ENCODE data around the gene YPEL3.

The YPEL3 gene

DNA sequence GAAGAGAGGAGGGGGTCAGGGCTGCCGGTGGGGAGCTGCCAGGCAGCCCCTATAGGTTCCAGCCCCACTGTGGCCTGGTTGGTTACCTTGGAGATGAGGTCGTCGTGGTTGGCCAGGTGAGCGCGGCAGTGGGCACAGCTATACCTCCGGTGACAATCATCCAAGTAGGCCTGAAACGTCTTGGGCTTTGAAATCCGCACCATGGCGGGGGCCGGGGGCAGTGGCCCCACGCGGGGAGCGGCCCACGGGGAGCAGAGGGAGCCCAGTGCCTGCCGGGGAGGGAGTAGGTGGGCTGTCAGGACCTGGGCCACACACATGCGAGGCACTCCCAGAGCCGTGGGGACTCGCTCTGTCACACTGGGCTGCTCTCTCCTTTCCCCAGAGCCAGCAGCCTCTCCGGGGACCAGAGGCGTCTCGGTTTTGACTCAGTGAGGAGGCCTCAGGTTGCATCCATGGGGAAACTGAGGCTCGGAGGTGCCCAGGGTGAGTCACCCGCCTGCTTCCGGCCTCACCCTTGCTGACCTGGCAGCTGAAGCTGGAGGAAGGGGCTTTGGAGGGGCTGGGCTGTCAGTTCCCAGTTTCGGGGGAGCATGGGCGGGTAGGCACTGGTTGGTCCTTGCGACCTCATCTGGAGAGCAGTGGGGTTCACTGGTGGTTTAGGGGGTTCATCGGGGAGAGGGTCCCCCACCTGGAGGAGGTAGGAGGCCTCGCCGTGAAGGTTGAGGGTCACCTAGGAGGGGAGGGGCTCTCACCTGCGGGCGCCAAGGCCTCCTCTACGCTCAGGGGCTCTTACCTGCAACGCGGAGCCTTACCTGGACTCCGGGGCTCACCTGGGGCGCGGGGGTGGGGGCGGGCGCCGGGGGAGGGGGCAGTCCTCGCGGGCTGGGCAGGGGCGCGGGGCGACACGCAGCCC, 591 bp downstream of the YPEL3 start (continued):
- TF ChIP-seq ZNF23 (tag by site-specific recombination; IDR thresholded peaks at IDR 0.05; ENCODE audit: borderline replicate concordance) (no peak), ZNF600 (tag by site-specific recombination; IDR thresholded peaks at IDR 0.05) (0 out of 2 replicates have a peak, but pooled peaks have one; percentile 17), ZNF146 (tag by site-specific recombination; IDR thresholded peaks at IDR 0.05) (no peak), ZNF133 (tag by site-specific recombination; IDR thresholded peaks at IDR 0.05) (no peak), ZNF239 (tag by site-specific recombination; IDR thresholded peaks at IDR 0.05) (no peak), ZNF366 (tag by site-specific recombination; conservative IDR thresholded peaks at IDR 0.05) (no peak), ZNF132 (tag by site-specific recombination; IDR thresholded peaks at IDR 0.05; ENCODE audit: borderline replicate concordance) (no peak), ZNF792 (tag by site-specific recombination; IDR thresholded peaks at IDR 0.05) (no peak), ZNF629 (tag by site-specific recombination; IDR thresholded peaks at IDR 0.05) (no peak), IKZF3 (tag by site-specific recombination; IDR thresholded peaks at IDR 0.05) (no peak), ZNF426 (tag by site-specific recombination; IDR thresholded peaks at IDR 0.05) (no peak), TSHZ1 (tag by site-specific recombination; IDR thresholded peaks at IDR 0.05; ENCODE audit: borderline replicate concordance) (no peak), ZEB2 (tag by site-specific recombination; IDR thresholded peaks at IDR 0.05) (0 out of 2 replicates have a peak, but pooled peaks have one; percentile 33), ZNF707 (tag by site-specific recombination; IDR thresholded peaks at IDR 0.05) (no peak), ZFP3 (tag by site-specific recombination; IDR thresholded peaks at IDR 0.05; ENCODE audit: low read depth) (no peak), KLF16 (tag by site-specific recombination; IDR thresholded peaks at IDR 0.05) (no peak), ZSCAN30 (tag by site-specific recombination; IDR thresholded peaks at IDR 0.05) (no peak), WT1 (tag by site-specific recombination; IDR thresholded peaks at IDR 0.05) (no peak), HOXD13 (CRISPR knock-in tag; IDR thresholded peaks at IDR 0.05; ENCODE audit: borderline replicate concordance) (0 out of 2 replicates have a peak, but pooled peaks have one; percentile 16), ZNF214 (tag by site-specific recombination; IDR thresholded peaks at IDR 0.05; ENCODE audit: borderline replicate concordance) (no peak), ZNF202 (tag by site-specific recombination; IDR thresholded peaks at IDR 0.05; ENCODE audit: borderline replicate concordance) (no peak), ZNF514 (tag by site-specific recombination; IDR thresholded peaks at IDR 0.05) (no peak), ZNF423 (tag by site-specific recombination; IDR thresholded peaks at IDR 0.05) (no peak), KLF17 (tag by site-specific recombination; IDR thresholded peaks at IDR 0.05) (no peak)
- TF ChIP-seq, protein P1, sequence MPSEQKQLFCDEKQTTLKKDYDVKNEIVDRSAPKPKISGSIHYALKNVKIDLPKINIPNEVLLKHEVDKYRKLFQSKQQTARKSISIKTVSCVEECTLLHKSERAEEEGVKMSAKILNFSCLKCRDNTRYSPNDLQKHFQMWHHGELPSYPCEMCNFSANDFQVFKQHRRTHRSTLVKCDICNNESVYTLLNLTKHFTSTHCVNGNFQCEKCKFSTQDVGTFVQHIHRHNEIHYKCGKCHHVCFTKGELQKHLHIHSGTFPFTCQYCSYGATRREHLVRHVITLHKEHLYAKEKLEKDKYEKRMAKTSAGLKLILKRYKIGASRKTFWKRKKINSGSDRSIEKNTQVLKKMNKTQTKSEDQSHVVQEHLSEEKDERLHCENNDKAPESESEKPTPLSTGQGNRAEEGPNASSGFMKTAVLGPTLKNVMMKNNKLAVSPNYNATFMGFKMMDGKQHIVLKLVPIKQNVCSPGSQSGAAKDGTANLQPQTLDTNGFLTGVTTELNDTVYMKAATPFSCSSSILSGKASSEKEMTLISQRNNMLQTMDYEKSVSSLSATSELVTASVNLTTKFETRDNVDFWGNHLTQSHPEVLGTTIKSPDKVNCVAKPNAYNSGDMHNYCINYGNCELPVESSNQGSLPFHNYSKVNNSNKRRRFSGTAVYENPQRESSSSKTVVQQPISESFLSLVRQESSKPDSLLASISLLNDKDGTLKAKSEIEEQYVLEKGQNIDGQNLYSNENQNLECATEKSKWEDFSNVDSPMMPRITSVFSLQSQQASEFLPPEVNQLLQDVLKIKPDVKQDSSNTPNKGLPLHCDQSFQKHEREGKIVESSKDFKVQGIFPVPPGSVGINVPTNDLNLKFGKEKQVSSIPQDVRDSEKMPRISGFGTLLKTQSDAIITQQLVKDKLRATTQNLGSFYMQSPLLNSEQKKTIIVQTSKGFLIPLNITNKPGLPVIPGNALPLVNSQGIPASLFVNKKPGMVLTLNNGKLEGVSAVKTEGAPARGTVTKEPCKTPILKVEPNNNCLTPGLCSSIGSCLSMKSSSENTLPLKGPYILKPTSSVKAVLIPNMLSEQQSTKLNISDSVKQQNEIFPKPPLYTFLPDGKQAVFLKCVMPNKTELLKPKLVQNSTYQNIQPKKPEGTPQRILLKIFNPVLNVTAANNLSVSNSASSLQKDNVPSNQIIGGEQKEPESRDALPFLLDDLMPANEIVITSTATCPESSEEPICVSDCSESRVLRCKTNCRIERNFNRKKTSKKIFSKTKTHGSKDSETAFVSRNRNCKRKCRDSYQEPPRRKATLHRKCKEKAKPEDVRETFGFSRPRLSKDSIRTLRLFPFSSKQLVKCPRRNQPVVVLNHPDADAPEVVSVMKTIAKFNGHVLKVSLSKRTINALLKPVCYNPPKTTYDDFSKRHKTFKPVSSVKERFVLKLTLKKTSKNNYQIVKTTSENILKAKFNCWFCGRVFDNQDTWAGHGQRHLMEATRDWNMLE (tag by site-specific recombination; conservative IDR thresholded peaks at IDR 0.05; ENCODE audit: low read depth) = no peak
- TF ChIP-seq, protein P2, sequence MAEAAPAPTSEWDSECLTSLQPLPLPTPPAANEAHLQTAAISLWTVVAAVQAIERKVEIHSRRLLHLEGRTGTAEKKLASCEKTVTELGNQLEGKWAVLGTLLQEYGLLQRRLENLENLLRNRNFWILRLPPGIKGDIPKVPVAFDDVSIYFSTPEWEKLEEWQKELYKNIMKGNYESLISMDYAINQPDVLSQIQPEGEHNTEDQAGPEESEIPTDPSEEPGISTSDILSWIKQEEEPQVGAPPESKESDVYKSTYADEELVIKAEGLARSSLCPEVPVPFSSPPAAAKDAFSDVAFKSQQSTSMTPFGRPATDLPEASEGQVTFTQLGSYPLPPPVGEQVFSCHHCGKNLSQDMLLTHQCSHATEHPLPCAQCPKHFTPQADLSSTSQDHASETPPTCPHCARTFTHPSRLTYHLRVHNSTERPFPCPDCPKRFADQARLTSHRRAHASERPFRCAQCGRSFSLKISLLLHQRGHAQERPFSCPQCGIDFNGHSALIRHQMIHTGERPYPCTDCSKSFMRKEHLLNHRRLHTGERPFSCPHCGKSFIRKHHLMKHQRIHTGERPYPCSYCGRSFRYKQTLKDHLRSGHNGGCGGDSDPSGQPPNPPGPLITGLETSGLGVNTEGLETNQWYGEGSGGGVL (tag by site-specific recombination; IDR thresholded peaks at IDR 0.05) = no peak

Data from HEK293 (cell line).